ENCODE measurements around the gene ASXL1.

DNA sequence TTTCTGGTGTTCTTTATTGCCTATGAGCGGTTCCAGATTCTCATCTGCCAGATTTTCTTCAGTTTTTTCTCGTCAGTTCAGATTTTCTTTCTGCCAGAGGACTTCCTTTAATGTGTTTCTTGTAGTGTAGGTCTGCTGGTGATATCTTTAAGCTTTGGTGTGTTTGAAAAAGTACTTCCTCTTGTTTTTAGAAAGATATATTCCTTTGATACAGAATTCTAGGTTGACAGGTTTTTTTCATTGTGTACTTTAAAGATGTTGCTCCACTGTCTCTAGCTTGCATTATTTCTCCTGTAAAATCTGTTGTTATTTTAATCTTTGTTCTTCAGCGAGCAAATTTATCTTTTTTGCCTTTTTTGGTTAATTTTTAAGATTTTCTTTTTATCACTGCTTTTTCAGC lies 36.9 kb downstream of the ASXL1 start:
- TF ChIP-seq, protein P1, sequence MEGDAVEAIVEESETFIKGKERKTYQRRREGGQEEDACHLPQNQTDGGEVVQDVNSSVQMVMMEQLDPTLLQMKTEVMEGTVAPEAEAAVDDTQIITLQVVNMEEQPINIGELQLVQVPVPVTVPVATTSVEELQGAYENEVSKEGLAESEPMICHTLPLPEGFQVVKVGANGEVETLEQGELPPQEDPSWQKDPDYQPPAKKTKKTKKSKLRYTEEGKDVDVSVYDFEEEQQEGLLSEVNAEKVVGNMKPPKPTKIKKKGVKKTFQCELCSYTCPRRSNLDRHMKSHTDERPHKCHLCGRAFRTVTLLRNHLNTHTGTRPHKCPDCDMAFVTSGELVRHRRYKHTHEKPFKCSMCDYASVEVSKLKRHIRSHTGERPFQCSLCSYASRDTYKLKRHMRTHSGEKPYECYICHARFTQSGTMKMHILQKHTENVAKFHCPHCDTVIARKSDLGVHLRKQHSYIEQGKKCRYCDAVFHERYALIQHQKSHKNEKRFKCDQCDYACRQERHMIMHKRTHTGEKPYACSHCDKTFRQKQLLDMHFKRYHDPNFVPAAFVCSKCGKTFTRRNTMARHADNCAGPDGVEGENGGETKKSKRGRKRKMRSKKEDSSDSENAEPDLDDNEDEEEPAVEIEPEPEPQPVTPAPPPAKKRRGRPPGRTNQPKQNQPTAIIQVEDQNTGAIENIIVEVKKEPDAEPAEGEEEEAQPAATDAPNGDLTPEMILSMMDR (IDR thresholded peaks at IDR 0.05): no peak
- TF ChIP-seq POLR2A (IDR thresholded peaks at IDR 0.05): no peak
